Tibial nerve (tissue), 4 donors: ENCODE data around the gene CCDC188. TPM values are rescaled to one million over a fixed set of nuclear protein-coding genes. Genes with fewer than 3 reads are reported as not detected.

Experiments
- DNase-seq, 2 donors: peaks; one replicate each; pipeline ENCODE4 v3.0.0-alpha.2; 2019; ENCODE audit warnings: low spot score in 2 of 2
- H3K27ac ChIP-seq, 4 donors: fragments of 200-600 bp; sonication (generic) in 3 of 4; one replicate each; pipeline ENCODE4 v1.5.1; 2017 to 2019; ENCODE audit warnings: mild to moderate bottlenecking in 1 of 4
- H3K27me3 ChIP-seq, 2 donors: fragments of 200-600 bp; sonication (generic) in 1 of 2; one replicate each; pipeline versions ENCODE4 v1.5.1 to v1.6.0; 2017 to 2019
- H3K36me3 ChIP-seq, 3 donors: fragments of 200-600 bp; sonication (generic); one replicate each; pipeline ENCODE4 v1.5.1; 2018 to 2019
- H3K4me1 ChIP-seq, 4 donors: fragments of 200-600 bp; sonication (generic) in 3 of 4; one replicate each; pipeline ENCODE4 v1.5.1; 2017 to 2019
- H3K4me3 ChIP-seq, 4 donors: fragments of 200-600 bp; sonication (generic) in 3 of 4; one replicate each; pipeline ENCODE4 v1.5.1; 2017 to 2019; ENCODE audit warnings: mild to moderate bottlenecking in 1 of 4, moderate library complexity in 1 of 4
- H3K9me3 ChIP-seq, 4 donors: fragments of 200-600 bp; sonication (generic) in 3 of 4; one replicate each; pipeline ENCODE4 v1.5.1; 2017 to 2019
- CTCF ChIP-seq, 5 experiments: fragments of 200-600 bp in 3 of 5; fragments of 450-650 bp in 2 of 5; sonication (generic) in 3 of 5; IDR thresholded peaks; one replicate each; pipeline ENCODE4 v1.5.1; 2016 to 2019; ENCODE audit warnings: antibody characterized with exemption in 5 of 5, mild to moderate bottlenecking in 3 of 5, moderate library complexity in 2 of 5
- EP300 ChIP-seq, 2 donors: sonication (generic); formaldehyde crosslinking; IDR thresholded peaks; one replicate each; pipeline ENCODE4 v1.6.1; 2017; ENCODE audit warnings: antibody characterized with exemption in 2 of 2, mild to moderate bottlenecking in 1 of 2
- POLR2A ChIP-seq, 2 donors: fragments of 450-650 bp; IDR thresholded peaks; one replicate each; pipeline ENCODE4 v1.6.1; 2017; ENCODE audit warnings: antibody characterized with exemption in 2 of 2, mild to moderate bottlenecking in 2 of 2, moderate library complexity in 2 of 2
- WGBS, 2 donors: methylation state at CpG; one replicate each; pipeline ENCODE4 v1.1.5; 2018; 5-methylcytosine and 5-hydroxymethylcytosine counted together
- total RNA-seq, 4 donors: library from RNA; depleted of rRNA; stranded (reverse); fragments of >200 nt; gene quantifications; one replicate each; pipeline ENCODE4 v1.1.0, GENCODE V29; 2016

The CCDC188 gene
- total RNA-seq, 4 donors from 2014 or later = 1.5 to 12.4 (median 6.6) TPM

GRCh38 chr22:20153945-20154344 is 3.1 kb upstream of the CCDC188 start:
- peaks cover 0 to 43% of the 10 kb centered on the region in 2 donors for H3K27me3 ChIP-seq
- TF ChIP-seq CTCF (IDR thresholded peaks at IDR 0.05) = no peak
- no peak for TF ChIP-seq POLR2A (IDR thresholded peaks at IDR 0.05)
- no peak for TF ChIP-seq EP300 (IDR thresholded peaks at IDR 0.05)
- H3K4me3 ChIP-seq = no peak overlapping the region
- H3K4me1 ChIP-seq = peaks cover 0 to 20% (median 6%) of the 10 kb centered on the region in 4 donors
- WGBS, 2 donors = 56 to 67% methylated on average over 13 to 16 of the region's 16 CpGs
- no peaks in the 10 kb centered on the region for H3K36me3 ChIP-seq
- DNase-seq = no peak
- peak overlapping the region in 2 of 4 donors; percentile 54 to 67 for H3K27ac ChIP-seq
- H3K9me3 ChIP-seq = no peaks in the 10 kb centered on the region

GRCh38 chr22:20152464-20152890 is 1.6 kb upstream of the CCDC188 start:
- H3K9me3 ChIP-seq = no peaks in the 10 kb centered on the region
- no peak overlapping the region for H3K27ac ChIP-seq
- no peak for TF ChIP-seq EP300 (IDR thresholded peaks at IDR 0.05)
- no peak for TF ChIP-seq POLR2A (IDR thresholded peaks at IDR 0.05)
- no peak for TF ChIP-seq CTCF (IDR thresholded peaks at IDR 0.05)
- no peak overlapping the region for H3K4me3 ChIP-seq
- peaks cover 0 to 8% (median 0%) of the 10 kb centered on the region in 3 donors for H3K36me3 ChIP-seq
- WGBS, 2 donors = 72 to 78% methylated on average over 4 to 14 of the region's 14 CpGs
- H3K4me1 ChIP-seq = peaks cover 0 to 20% (median 6%) of the 10 kb centered on the region in 4 donors
- peaks cover 0 to 31% of the 10 kb centered on the region in 2 donors for H3K27me3 ChIP-seq
- DNase-seq = no peak

GRCh38 chr22:20151276-20151588 is 377 bp upstream of the CCDC188 start:
- Histone ChIP-seq H3K9me3 (no peaks in the 10 kb centered on the region), H3K36me3 (peaks cover 0 to 20% (median 0%) of the 10 kb centered on the region in 3 donors), H3K4me1 (peaks cover 0 to 28% (median 6%) of the 10 kb centered on the region in 4 donors), H3K27ac (peak overlapping the region in 1 of 4 donors; percentile 3), H3K27me3 (peaks cover 0 to 24% of the 10 kb centered on the region in 2 donors), H3K4me3 (no peak overlapping the region)
- 91 to 94% methylated on average over 4 of the region's 4 CpGs for WGBS, 2 donors
- no peak for DNase-seq
- TF ChIP-seq EP300 (IDR thresholded peaks at IDR 0.05) = no peak
- TF ChIP-seq POLR2A (IDR thresholded peaks at IDR 0.05) = no peak
- TF ChIP-seq CTCF (IDR thresholded peaks at IDR 0.05) = no peak

GRCh38 chr22:20149257-20150250 is 1.3 kb downstream of the CCDC188 start:
- Histone ChIP-seq H3K4me1 (peaks cover 0 to 15% (median 1%) of the 10 kb centered on the region in 4 donors), H3K27ac (peak overlapping the region in 1 of 4 donors; percentile 94), H3K36me3 (peaks cover 0 to 37% (median 0%) of the 10 kb centered on the region in 3 donors), H3K4me3 (no peak overlapping the region), H3K27me3 (peaks cover 0 to 11% of the 10 kb centered on the region in 2 donors), H3K9me3 (no peaks in the 10 kb centered on the region)
- DNase-seq = no peak
- TF ChIP-seq POLR2A (IDR thresholded peaks at IDR 0.05) (no peak), EP300 (IDR thresholded peaks at IDR 0.05) (no peak), CTCF (IDR thresholded peaks at IDR 0.05) (no peak)
- 62 to 71% methylated on average over 15 to 25 of the region's 32 CpGs for WGBS, 2 donors

- peaks cover 0 to 48% (median 0%) of the 10 kb centered on the region in 3 donors for H3K36me3 ChIP-seq
- H3K27me3 ChIP-seq = no peaks in the 10 kb centered on the region
- no peak for DNase-seq
- 77 to 83% methylated on average over 6 to 17 of the region's 18 CpGs for WGBS, 2 donors
- TF ChIP-seq EP300 (IDR thresholded peaks at IDR 0.05) (no peak), CTCF (IDR thresholded peaks at IDR 0.05) (no peak), POLR2A (IDR thresholded peaks at IDR 0.05) (no peak)
- no peak overlapping the region for H3K4me3 ChIP-seq
- no peaks in the 10 kb centered on the region for H3K9me3 ChIP-seq
- H3K27ac ChIP-seq = peak overlapping the region in 1 of 4 donors; percentile 94
- H3K4me1 ChIP-seq = peaks cover 0 to 8% (median 0%) of the 10 kb centered on the region in 4 donors
Measured at GRCh38 chr22:20148414-20148813, 2.4 kb downstream of the CCDC188 start.
